GM15510 (cell line): ENCODE data around the gene ZBED1.

ENCODE experiments used
- POLR2A ChIP-seq: IDR thresholded peaks from 3 replicates; pipeline ENCODE4 v1.6.1; 2011; ENCODE audit warnings: borderline replicate concordance; ENCODE audit not compliant: insufficient read length; ENCODE audit errors: extremely low read depth

Gene ZBED1

DNA sequence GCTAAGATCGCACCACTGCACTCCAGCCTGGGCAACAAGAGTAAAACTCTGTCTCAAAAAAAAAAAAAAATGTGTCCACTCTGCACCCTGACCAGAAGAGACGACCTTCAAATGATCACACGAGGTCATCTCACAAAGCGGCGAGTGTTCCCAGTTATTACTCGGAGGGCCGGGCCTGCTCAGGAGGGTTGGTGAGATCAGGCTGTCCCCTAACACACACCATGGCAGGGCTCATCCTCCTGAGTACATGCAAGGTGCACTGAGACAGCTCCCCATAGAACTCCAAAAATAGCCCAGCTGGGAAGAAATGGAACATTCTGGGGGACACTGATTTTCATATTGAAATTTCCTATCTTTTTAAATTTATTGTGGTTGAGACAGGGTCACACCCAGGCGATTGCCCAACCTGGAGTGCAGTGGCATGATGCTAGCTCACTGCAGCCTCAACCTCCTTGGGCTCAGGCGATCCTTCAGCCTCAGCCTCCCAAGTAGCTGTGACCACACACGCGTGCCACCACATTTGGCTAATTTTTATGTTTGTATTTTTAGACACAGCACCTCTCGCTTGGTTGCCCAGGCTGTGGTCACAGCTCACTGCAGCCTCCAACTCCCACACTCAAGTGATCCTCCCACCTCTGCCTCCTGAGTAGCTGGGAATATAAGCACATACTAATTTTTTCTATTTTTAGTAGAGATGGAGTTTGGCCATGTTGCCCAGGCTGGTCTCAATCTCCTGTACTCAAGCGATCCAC lies 51.5 kb downstream of the ZBED1 start:
- no peak for TF ChIP-seq POLR2A

- TF ChIP-seq POLR2A: no peak
Measured at GRCh38 chrX:2447484-2447883, 53.3 kb downstream of the ZBED1 start.

GRCh38 chrX:2446815-2447214 lies 54.0 kb downstream of the ZBED1 start:
- TF ChIP-seq POLR2A: no peak

- TF ChIP-seq POLR2A: no peak
Measured at GRCh38 chrX:2445662-2446623, 54.8 kb downstream of the ZBED1 start.

- TF ChIP-seq POLR2A: no peak
Measured at GRCh38 chrX:2442694-2443093, 58.1 kb downstream of the ZBED1 start.

- no peak for TF ChIP-seq POLR2A
Measured at GRCh38 chrX:2441466-2441865, 59.3 kb downstream of the ZBED1 start.

DNA sequence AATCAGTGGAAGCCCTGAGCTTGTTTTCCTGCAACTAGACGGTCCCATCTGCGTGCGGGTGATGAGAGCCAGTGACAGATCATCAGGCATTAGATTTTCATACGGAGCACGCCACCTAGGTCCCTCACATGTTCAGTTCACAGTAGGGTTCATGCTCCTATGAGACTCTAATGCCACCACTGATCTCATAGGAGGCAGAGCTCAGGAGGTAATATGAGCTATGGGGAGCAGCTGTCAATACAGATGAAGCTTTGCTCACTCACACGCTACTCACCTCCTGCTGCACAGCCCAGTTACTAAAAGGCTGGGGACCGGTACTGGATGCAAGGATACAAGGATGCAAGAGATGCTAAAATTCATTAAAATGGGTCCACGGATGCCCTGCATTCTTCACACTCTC lies 61.2 kb downstream of the ZBED1 start:
- no peak for TF ChIP-seq POLR2A
